NT2/D1 (cell line): ENCODE measurements around the gene PHLDB1.

Source experiments
- SUZ12 ChIP-seq: IDR thresholded peaks from 2 replicates; pipeline ENCODE4 v1.6.1; 2011; ENCODE audit not compliant: insufficient read length, insufficient read depth; ENCODE audit errors: extremely low read depth
- YY1 ChIP-seq: IDR thresholded peaks from 2 replicates; pipeline ENCODE4 v1.6.1; 2011; ENCODE audit not compliant: insufficient read length, insufficient read depth

- TF ChIP-seq SUZ12 (no peak), YY1 (no peak)
Measured at GRCh38 chr11:118627566-118627965, 20.2 kb downstream of the PHLDB1 start.
